HepG2 (cell line): ENCODE measurements around the gene CAMK1. TPM values are rescaled to one million over a fixed set of nuclear protein-coding genes. Genes with fewer than 3 reads are reported as not detected.

Experiments used
- CBX5 ChIP-seq: sonication (generic); formaldehyde crosslinking; IDR thresholded peaks from 2 replicates; pipeline ENCODE4 v1.4.0; 2020; ENCODE audit warnings: missing genetic modification reagents, borderline replicate concordance
- CTCF ChIP-seq: sonication (generic); formaldehyde crosslinking; IDR thresholded peaks from 2 replicates; pipeline ENCODE4 v1.5.0; 2020; ENCODE audit warnings: mild to moderate bottlenecking, missing genetic modification reagents, moderate library complexity
- DMAP1 ChIP-seq: IDR thresholded peaks from 2 replicates; pipeline ENCODE4 v1.6.1; 2016
- DNMT1 ChIP-seq: sonication (generic); formaldehyde crosslinking; IDR thresholded peaks from 2 replicates; pipeline ENCODE4 v1.5.1; 2020; ENCODE audit warnings: mild to moderate bottlenecking, missing genetic modification reagents
- GATA4 ChIP-seq: sonication (generic); IDR thresholded peaks from 2 replicates; pipeline ENCODE4 v1.6.1; 2016; ENCODE audit warnings: antibody characterized with exemption, low read depth, borderline replicate concordance
- JARID2 ChIP-seq: sonication (generic); formaldehyde crosslinking; IDR thresholded peaks from 2 replicates; pipeline ENCODE4 v1.8.1; 2023; ENCODE audit warnings: missing genetic modification reagents, inconsistent platforms; ENCODE audit not compliant: insufficient replicate concordance
- KAT2B ChIP-seq: fragments of 150-350 bp; IDR thresholded peaks from 2 replicates; pipeline ENCODE4 v1.6.1; 2014; ENCODE audit warnings: low read depth, low read length, borderline replicate concordance
- LCORL ChIP-seq, 2 experiments: fragments of 450-650 bp in 1 of 2; sonication (generic) in 1 of 2; formaldehyde crosslinking in 1 of 2; IDR thresholded peaks; 2 replicates each; pipeline versions ENCODE4 v1.5.0 to v1.6.1; 2017 to 2020; ENCODE audit warnings: antibody characterized with exemption in 1 of 2, missing genetic modification reagents in 1 of 2
- MAFF ChIP-seq: IDR thresholded peaks from 2 replicates; pipeline ENCODE4 v1.6.1; 2011; ENCODE audit warnings: low read depth, low read length, improper control_type of control experiment
- NFIC ChIP-seq: IDR thresholded peaks from 2 replicates; pipeline ENCODE4 v1.6.1; 2012; ENCODE audit warnings: mild to moderate bottlenecking, low read length, inconsistent platforms
- PHF5A ChIP-seq: IDR thresholded peaks from one replicate; pipeline ENCODE4 v1.6.1; 2018; ENCODE audit warnings: low read depth, missing genetic modification reagents; ENCODE audit not compliant: unreplicated experiment
- SRY ChIP-seq: sonication (generic); formaldehyde crosslinking; IDR thresholded peaks from 2 replicates; pipeline ENCODE4 v1.8.0; 2022; ENCODE audit warnings: mild to moderate bottlenecking, missing genetic modification reagents
- SSRP1 ChIP-seq: IDR thresholded peaks from 2 replicates; pipeline ENCODE4 v1.6.1; 2016; ENCODE audit warnings: control low read depth
- TAF1 ChIP-seq: sonication (generic); formaldehyde crosslinking; IDR thresholded peaks from 2 replicates; pipeline ENCODE4 v1.4.0; 2020; ENCODE audit warnings: missing genetic modification reagents
- TP53 ChIP-seq: sonication (generic); formaldehyde crosslinking; conservative IDR thresholded peaks from 2 replicates; pipeline ENCODE4 v1.4.0; 2020; ENCODE audit warnings: missing genetic modification reagents
- ZNF124 ChIP-seq: sonication (generic); formaldehyde crosslinking; IDR thresholded peaks from 2 replicates; pipeline ENCODE4 v1.4.0; 2020; ENCODE audit warnings: missing genetic modification reagents
- ZNF280D ChIP-seq: sonication (generic); formaldehyde crosslinking; IDR thresholded peaks from 2 replicates; pipeline ENCODE4 v1.5.1; 2020; ENCODE audit warnings: mild to moderate bottlenecking, missing genetic modification reagents
- ZNF512 ChIP-seq: sonication (generic); formaldehyde crosslinking; IDR thresholded peaks from 2 replicates; pipeline ENCODE4 v1.4.0; 2020; ENCODE audit warnings: mild to moderate bottlenecking, missing genetic modification reagents
- ZNF577 ChIP-seq: sonication (generic); formaldehyde crosslinking; IDR thresholded peaks from 2 replicates; pipeline ENCODE4 v1.4.0; 2020; ENCODE audit warnings: mild to moderate bottlenecking, low read depth, missing genetic modification reagents, borderline replicate concordance
- ZNF703 ChIP-seq: sonication (generic); formaldehyde crosslinking; IDR thresholded peaks from 2 replicates; pipeline ENCODE4 v1.5.1; 2020; ENCODE audit warnings: missing genetic modification reagents, mild to moderate bottlenecking, moderate library complexity, borderline replicate concordance
- ZNF781 ChIP-seq: sonication (generic); formaldehyde crosslinking; IDR thresholded peaks from 2 replicates; pipeline ENCODE4 v1.5.1; 2020; ENCODE audit warnings: borderline replicate concordance, mild to moderate bottlenecking, missing genetic modification reagents; ENCODE audit errors: not compliant biosample characterization
- ZNF878 ChIP-seq: sonication (generic); formaldehyde crosslinking; IDR thresholded peaks from 2 replicates; pipeline ENCODE4 v1.8.1; 2023; ENCODE audit warnings: mild to moderate bottlenecking, missing genetic modification reagents, moderate library complexity
- ZNF879 ChIP-seq: sonication (generic); formaldehyde crosslinking; IDR thresholded peaks from 2 replicates; pipeline ENCODE4 v1.8.1; 2023; ENCODE audit warnings: missing genetic modification reagents
- polyA plus RNA-seq, 8 experiments: library from polyadenylated mRNA; depleted of rRNA in 3 of 8; stranded (reverse) in 7 of 8; unstranded in 1 of 8; fragments of >200 nt; fragmentation: Illumina TruSeq in 4 of 8; extraction: Trizol in 4 of 8; gene quantifications; 2 replicates each; pipeline versions ENCODE4 v1.2.1 to v1.2.3, GENCODE V29; 2011 to 2016; ENCODE audit warnings: low read depth in 4 of 8, missing spikeins in 1 of 8, mixed read lengths in 1 of 8; ENCODE audit not compliant: insufficient read depth in 1 of 8
- total RNA-seq, 5 experiments: library from RNA; depleted of rRNA; stranded (reverse); fragments of >200 nt; fragmentation: Illumina TruSeq; extraction: Trizol; gene quantifications; 2 replicates each; pipeline ENCODE4 v1.2.3, GENCODE V29; 2016; ENCODE audit warnings: low read depth in 1 of 5

Gene CAMK1
- total and polyA plus RNA-seq, 2 of the 13 experiments (the other 11 are each of a cell fraction or from before 2014, with no cell fraction given): 26.4 to 53.3 TPM

GRCh38 chr3:9749645-9750555, 19.8 kb downstream of the CAMK1 start, which contains the start of gene OGG1 (continued):
- TF ChIP-seq TAF1 (CRISPR knock-in tag): peak; percentile 68
- 0 out of 2 replicates have a peak, but pooled peaks have one; percentile 14 for TF ChIP-seq ZNF878 (CRISPR knock-in tag)
- no peak for TF ChIP-seq SSRP1
- TF ChIP-seq ZNF781 (CRISPR knock-in tag): no peak
- TF ChIP-seq TP53 (CRISPR knock-in tag): no peak
- TF ChIP-seq ZNF280D: no peak
- no peak for TF ChIP-seq DNMT1
- no peak for TF ChIP-seq SRY (CRISPR knock-in tag)
- peak; percentile 27 for TF ChIP-seq PHF5A
- TF ChIP-seq JARID2 (CRISPR knock-in tag): no peak
- peak; percentile 62 for TF ChIP-seq DMAP1
- no peak for TF ChIP-seq NFIC
- TF ChIP-seq ZNF512: no peak
- TF ChIP-seq CBX5 (CRISPR knock-in tag): no peak; the same call in 1 of the 2 replicates
- TF ChIP-seq CTCF (CRISPR knock-in tag): peak; percentile 33
- TF ChIP-seq GATA4: peak; percentile 15; the same call in 1 of the 2 replicates
- TF ChIP-seq KAT2B: no peak
- no peak for TF ChIP-seq MAFF
- TF ChIP-seq ZNF879 (CRISPR knock-in tag): peak; percentile 34; the same call in 1 of the 2 replicates
- TF ChIP-seq ZNF124 (CRISPR knock-in tag): no peak
- no peak for TF ChIP-seq ZNF703
- no peak for TF ChIP-seq ZNF577 (CRISPR knock-in tag)
- TF ChIP-seq LCORL (IDR thresholded peaks at IDR 0.05): no peak
- no peak; the same call in 1 of the 2 replicates for TF ChIP-seq LCORL (CRISPR knock-in tag; IDR thresholded peaks at IDR 0.05)
